SK-N-SH treated with all-trans-retinoic acid at 6 μM for 48 hours (cell line): ENCODE results near the gene GK2.

ENCODE experiments used
- ARNTL ChIP-seq: fragments of 450-650 bp; formaldehyde crosslinking; IDR thresholded peaks from 2 replicates; pipeline ENCODE4 v1.5.0; 2020; ENCODE audit warnings: low read depth, mild to moderate bottlenecking, moderate library complexity, borderline replicate concordance
- BACH2 ChIP-seq: fragments of 250-450 bp; sonication (Bioruptor Pico); IDR thresholded peaks from 2 replicates; pipeline ENCODE4 v1.9.0; 2021; ENCODE audit warnings: mild to moderate bottlenecking, borderline replicate concordance
- CREB5 ChIP-seq: fragments of 250-450 bp; sonication (Bioruptor Pico); IDR thresholded peaks from 2 replicates; pipeline ENCODE4 v1.5.1; 2020; ENCODE audit warnings: low read depth, mild to moderate bottlenecking, moderate library complexity
- CSRNP3 ChIP-seq: fragments of 250-450 bp; sonication (Bioruptor Pico); IDR thresholded peaks from 2 replicates; pipeline ENCODE4 v1.5.1; 2021; ENCODE audit warnings: mild to moderate bottlenecking, moderate library complexity
- ISL1 ChIP-seq: fragments of 250-450 bp; sonication (Bioruptor Pico); IDR thresholded peaks from 2 replicates; pipeline ENCODE4 v2.1.2; 2022; ENCODE audit warnings: mild to moderate bottlenecking, moderate library complexity
- POU6F1 ChIP-seq: fragments of 250-450 bp; sonication (Bioruptor Pico); IDR thresholded peaks from 2 replicates; pipeline ENCODE4 v1.8.0; 2021; ENCODE audit warnings: low read depth, mild to moderate bottlenecking, moderate library complexity, borderline replicate concordance
- TSHZ2 ChIP-seq: fragments of 250-450 bp; sonication (Bioruptor Pico); IDR thresholded peaks from 2 replicates; pipeline ENCODE4 v1.5.0; 2020; ENCODE audit warnings: mild to moderate bottlenecking, moderate library complexity
- ZFP30 ChIP-seq: fragments of 450-650 bp; formaldehyde crosslinking; IDR thresholded peaks from 2 replicates; pipeline ENCODE4 v1.5.0; 2022; ENCODE audit warnings: mild to moderate bottlenecking, moderate library complexity
- ZNF8 ChIP-seq: fragments of 450-650 bp; formaldehyde crosslinking; IDR thresholded peaks from 2 replicates; pipeline ENCODE4 v1.5.0; 2020; ENCODE audit warnings: mild to moderate bottlenecking, moderate library complexity

GRCh38 chr4:79390890-79391289 lies 17.1 kb downstream of the GK2 start:
- no peak for TF ChIP-seq ZFP30 (CRISPR knock-in tag)
- TF ChIP-seq ISL1: peak; percentile 75
- no peak for TF ChIP-seq ZNF8 (CRISPR knock-in tag)
- no peak for TF ChIP-seq CREB5 (CRISPR knock-in tag)
- no peak for TF ChIP-seq TSHZ2 (CRISPR knock-in tag)
- no peak for TF ChIP-seq ARNTL (CRISPR knock-in tag)
- TF ChIP-seq POU6F1: no peak
- no peak for TF ChIP-seq CSRNP3 (CRISPR knock-in tag)
- TF ChIP-seq BACH2 (CRISPR knock-in tag): no peak
